HG02970 (cell line): ENCODE data around the gene TADA2A.

Source experiments
- ATAC-seq: cut with Tn5 transposase; IDR thresholded peaks from one replicate; pipeline ENCODE4 v1.9.1; 2021; ENCODE audit warnings: mild to moderate bottlenecking, moderate library complexity, moderate number of reproducible peaks; ENCODE audit not compliant: unreplicated experiment, low FRiP score

TADA2A gene

GRCh38 chr17:37458805-37459204, 52.1 kb downstream of the TADA2A start:
- ATAC-seq, result no peak

- no peak for ATAC-seq
Observed at GRCh38 chr17:37461668-37462067, 55.0 kb downstream of the TADA2A start.

GRCh38 chr17:37462492-37462891, 55.8 kb downstream of the TADA2A start:
- ATAC-seq, result no peak

- ATAC-seq, result no peak
Observed at GRCh38 chr17:37463039-37463438, 56.4 kb downstream of the TADA2A start.

- no peak for ATAC-seq
Observed at GRCh38 chr17:37465069-37465616, 58.5 kb downstream of the TADA2A start.

GRCh38 chr17:37466471-37466870, 59.8 kb downstream of the TADA2A start:
- no peak for ATAC-seq

- no peak for ATAC-seq
Observed at GRCh38 chr17:37470181-37470580, 63.5 kb downstream of the TADA2A start.

GRCh38 chr17:37475731-37476420, 69.2 kb downstream of the TADA2A start:
- ATAC-seq, result no peak

GRCh38 chr17:37476431-37477120, 69.9 kb downstream of the TADA2A start:
- ATAC-seq, result no peak

- no peak for ATAC-seq
Observed at GRCh38 chr17:37478187-37478586, 71.5 kb downstream of the TADA2A start.

GRCh38 chr17:37479025-37479424, 72.3 kb downstream of the TADA2A start:
- ATAC-seq, result no peak

GRCh38 chr17:37480427-37480826, 73.7 kb downstream of the TADA2A start:
- no peak for ATAC-seq

- ATAC-seq, result no peak
Observed at GRCh38 chr17:37481001-37481665, 74.4 kb downstream of the TADA2A start.

GRCh38 chr17:37483311-37484039, 76.8 kb downstream of the TADA2A start:
- ATAC-seq, result no peak

- ATAC-seq, result no peak
Observed at GRCh38 chr17:37485938-37486570, 79.4 kb downstream of the TADA2A start.

- no peak for ATAC-seq
Observed at GRCh38 chr17:37488009-37488604, 81.4 kb downstream of the TADA2A start.

GRCh38 chr17:37488607-37489196, 82.0 kb downstream of the TADA2A start:
- no peak for ATAC-seq

- peak; percentile 66 for ATAC-seq
Observed at GRCh38 chr17:37489197-37490001, 82.7 kb downstream of the TADA2A start, which contains the start of gene DUSP14. DUSP14 (plus strand) TSS chr17:37489891; CDS start chr17:37512273, 22,382 bp downstream.
